Pulmonary artery endothelial cell (primary cell): ENCODE measurements around the gene CDH26. TPM values are rescaled to one million over a fixed set of nuclear protein-coding genes. Genes with fewer than 3 reads are reported as not detected.
"Not testable (repeated sequence)": the region's sequence is repeated elsewhere in the genome, so short reads cannot be mapped to it uniquely, and the experiment has no call there.

Source experiments
- DNase-seq: peaks from one replicate; pipeline ENCODE4 v3.0.0-alpha.2; 2011; ENCODE audit warnings: low read depth, low spot score
- total RNA-seq: library from RNA; depleted of rRNA; stranded (reverse); fragments of >200 nt; gene quantifications from 2 replicates; pipeline ENCODE4 v1.2.3, GENCODE V29; 2014

CDH26 gene
- total RNA-seq, 1 donor from 2014 or later, result 0.07 TPM

DNA sequence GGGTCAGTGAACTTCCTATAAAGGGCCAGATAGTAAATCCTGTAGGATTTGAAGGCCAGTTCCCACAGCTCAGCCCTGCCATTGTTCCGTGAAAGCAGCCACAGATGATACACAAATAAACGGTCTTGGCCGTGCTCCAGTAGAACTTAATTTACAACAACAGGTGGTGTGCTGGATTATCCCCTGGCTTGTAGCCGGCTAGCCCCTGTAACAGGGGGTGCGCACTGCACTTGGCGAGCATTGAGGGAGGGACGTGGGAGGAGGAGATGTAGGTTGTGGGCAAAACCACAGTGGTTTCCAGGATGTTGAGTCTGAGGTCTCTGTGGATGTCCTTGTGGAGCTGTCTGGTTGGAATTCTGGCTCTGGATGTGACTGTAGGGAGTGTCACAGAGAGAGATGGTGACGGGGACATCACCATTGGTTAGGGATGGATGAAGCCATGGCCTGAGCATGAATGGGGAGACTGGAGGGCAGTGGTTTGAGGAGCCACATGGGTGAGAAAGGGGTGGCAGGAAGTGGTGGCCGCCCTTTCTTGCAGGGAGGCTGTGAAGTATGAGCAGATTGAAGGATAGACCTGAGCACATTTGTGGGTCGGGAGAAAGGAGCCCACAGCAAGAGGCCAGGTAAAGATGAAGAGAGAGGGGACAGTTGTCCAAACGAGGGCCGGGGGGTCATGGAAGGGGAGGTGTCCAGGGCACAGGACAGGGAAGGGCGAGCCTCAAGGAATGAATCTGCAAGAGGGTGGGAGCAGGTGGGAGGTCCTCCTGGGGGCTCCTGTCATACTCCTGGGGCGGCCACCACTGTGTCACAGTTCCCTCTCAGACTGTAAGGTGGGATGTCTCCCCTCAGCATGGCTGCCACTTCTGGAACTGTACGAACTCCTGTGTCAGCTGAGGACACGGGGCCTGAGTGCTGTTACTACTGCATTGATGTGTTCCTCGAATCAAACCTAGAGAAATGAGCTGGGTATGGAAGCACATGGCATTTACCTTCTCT lies 53.6 kb downstream of the CDH26 start:
- DNase-seq, result no peak

DNA sequence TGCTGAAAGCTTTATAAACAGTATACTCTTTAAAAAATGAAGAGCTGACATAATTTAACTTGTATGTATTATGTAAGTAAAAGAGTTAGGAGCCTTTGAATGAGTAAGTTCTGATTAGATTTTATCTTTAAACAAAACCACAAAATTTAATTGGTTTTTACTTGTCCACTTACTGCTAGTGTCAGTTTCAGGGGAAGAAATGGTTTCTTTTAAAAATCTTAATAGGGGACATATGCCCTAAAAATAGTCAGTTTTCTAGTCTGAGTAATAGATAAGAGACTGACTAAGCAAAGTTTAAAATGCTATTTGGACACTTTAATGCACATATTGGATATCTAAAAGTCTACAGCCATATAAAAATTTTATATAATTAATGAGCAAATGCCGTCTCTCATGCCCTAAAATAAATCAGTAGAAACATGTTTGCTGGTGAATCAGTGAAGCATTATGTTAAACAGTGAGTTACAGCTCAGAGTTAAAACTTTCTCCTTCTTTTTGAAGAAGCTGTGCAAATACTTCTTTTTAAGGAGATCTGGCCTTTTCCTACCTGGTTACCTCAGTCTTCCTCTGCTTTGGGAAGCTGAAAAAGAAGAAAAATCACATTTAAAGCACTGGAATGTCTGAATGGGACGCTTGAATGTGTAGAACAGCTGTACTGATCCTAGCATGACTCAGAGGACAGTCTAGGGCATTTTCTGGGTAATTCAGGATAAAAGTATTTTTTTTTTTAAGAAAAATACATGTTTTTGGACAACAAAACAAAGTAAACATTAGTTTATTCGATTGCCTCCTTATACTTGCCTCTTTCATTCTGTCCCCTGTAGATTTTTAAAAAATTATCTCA lies 55.3 kb downstream of the CDH26 start:
- DNase-seq, result no peak

DNA sequence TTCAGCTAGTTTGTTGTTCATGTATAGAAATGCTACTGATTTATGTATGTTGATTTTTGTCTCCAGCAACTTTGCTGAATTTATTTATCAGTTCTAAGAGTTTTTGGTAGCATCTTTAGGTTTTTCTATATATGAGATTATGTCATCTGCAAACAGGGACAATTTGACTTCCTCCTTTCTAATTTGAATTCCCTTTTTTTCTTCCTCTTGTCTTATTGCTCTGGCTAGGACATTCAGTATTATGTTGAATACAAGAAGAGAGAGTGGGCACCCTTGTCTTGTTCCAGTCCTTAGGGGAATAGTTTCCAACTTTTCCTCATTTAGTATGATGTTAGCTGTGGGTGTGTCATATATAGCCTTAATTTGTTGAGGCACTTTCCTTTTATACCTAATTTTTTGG lies 58.2 kb downstream of the CDH26 start:
- no peak for DNase-seq

DNA sequence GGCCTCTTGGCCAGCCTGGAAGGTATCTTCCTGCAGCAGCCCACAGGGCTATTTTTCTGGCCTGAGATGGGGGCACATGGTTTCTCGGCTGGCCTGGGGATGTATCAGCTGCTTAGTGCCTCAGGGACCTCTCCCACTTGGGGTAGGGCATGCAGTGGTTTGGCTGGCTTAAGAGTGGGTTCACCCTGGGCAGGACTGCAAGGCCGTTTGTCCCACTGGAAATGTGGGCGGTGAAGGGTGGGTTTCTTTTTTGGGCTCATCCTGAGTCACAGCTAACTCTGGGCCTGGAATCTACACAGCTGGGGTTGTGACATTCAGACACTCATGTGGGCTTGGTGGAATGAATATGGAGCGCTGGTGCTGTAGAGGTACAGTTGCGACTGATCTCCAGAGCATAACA lies 62.0 kb downstream of the CDH26 start:
- DNase-seq, result no peak

DNA sequence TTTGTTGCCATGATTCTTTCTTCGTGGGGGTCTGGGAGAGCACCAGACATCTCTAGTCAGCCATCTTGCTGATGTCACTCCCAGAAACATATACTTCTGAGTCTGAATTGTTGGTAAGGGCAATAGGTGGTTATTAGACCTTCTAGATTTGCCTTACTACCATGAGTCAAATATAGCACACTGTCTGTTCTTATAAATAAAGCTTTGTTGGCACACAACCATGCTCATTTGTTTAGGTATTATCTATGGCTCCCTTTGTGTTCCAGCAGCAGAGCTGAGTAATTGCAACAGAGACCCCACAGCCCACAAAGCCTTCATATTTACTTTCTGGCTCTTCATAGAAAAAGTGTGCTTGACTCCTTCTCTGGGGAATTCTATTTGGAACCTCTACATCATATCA lies 62.9 kb downstream of the CDH26 start:
- DNase-seq, result no peak

DNA sequence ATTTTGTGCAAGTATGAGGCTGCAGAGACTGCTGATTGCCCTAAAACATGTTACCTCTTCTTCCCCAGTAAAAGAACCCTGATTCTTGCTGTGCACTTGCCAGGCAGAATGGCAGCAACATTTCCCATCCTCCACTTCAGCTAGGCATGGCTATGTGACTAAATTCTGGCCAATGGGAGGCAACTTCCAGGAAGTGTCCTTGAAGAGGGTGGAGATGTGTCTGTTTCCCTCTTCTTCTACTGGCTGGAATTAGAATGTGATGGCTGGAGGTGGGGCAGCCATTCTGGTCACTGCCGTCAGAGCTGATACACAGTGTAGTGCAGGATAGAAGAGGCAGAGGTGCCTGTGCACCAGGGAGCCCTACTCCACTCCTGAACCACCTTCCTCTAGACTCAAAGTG lies 64.6 kb downstream of the CDH26 start:
- no peak for DNase-seq

DNA sequence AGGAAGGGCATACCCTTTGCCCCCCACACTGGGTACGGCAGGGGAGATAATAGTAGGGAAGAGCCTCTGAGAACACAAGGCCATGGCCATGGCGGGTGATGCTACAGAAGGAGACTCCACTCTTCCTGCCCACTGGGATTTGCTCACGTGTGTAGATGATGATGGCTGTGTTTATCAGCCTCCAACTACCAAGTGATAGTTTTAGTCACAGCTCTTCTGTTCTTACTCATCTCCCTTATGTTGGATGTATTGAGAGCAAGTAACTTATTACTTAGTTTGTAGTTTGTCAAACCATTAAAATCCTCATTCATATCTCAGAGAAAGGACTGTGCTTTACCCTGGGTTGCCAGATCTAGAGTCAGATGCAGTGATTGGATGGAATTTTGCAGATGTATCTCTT lies 66.0 kb downstream of the CDH26 start:
- no peak for DNase-seq

DNA sequence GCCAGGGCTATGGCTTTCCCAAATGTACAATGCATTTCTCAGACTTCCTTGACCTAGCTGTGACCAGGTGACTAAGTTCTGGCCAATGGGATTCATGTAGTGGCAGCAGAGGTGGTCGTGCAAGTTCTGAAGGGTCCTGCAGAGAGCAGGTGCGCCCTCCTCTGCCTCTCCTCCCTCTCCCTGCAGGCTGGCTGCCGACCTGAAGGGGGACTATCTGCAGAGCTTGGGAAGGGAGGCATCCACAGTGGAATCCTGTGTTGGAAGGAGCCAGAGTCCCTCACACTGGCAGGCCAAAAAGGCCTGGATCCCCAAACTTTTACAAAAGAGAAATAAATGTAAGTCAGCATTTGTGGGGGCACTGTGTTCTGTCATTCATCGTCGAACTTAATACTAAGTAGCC lies 66.6 kb downstream of the CDH26 start:
- DNase-seq, result no peak

DNA sequence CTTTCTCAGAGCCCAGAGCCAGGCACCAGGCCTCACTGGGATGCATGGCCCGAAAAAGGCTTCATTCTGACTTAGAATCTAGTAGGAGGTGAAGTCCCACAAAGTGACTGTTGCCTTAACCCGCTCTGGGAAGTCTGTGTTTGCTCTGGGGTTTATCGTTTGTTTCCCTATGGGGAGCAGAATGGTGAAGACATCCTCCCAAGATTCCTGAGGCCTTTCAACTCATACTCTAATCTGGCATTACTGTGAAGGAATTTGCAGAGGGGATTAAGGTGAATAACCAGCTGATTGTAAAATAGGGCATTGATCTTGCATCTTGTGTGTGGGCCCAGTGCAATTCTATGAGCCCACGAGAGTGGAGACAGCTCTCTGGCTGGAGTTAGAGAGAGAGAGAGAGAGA lies 67.8 kb downstream of the CDH26 start:
- no peak for DNase-seq

DNA sequence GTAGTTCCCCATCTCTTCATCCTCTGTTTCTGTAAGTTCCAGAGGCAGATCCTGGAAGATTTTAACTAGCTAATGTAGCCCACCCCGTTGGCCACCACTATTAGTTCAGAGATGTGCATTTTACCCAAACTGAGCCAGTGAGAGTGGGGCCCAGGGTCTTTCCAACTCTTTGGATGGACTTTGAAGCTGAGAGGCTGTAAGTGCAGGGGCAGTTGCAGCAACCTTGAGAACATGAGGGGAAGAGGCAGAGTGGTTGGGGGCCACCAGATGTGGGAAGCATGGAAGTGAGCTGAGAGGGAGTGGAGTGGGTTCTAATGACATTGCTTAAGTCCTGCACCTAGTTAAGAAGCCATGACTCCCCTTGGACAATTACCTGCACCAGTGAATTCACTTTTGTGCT lies 72.2 kb downstream of the CDH26 start:
- no peak for DNase-seq

DNA sequence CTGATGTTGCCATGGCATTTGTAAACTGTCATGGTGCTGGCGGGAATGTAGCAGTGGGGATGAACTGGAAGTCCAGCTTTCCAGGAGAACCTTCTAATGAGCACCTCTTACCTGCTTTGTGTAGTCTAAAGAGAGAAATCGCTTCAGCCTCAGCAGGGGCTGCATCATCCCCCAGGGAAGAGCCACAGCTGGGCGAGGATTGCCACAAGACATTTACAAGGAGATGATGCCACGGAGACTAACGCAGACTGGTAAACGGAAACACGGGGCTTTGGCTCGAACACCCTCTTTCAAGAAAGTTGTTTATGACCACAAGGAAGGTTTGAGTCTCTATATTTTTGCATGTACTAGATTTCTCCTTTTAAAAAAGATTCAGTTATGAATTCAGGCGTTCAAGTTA lies 72.9 kb downstream of the CDH26 start:
- no peak for DNase-seq

DNA sequence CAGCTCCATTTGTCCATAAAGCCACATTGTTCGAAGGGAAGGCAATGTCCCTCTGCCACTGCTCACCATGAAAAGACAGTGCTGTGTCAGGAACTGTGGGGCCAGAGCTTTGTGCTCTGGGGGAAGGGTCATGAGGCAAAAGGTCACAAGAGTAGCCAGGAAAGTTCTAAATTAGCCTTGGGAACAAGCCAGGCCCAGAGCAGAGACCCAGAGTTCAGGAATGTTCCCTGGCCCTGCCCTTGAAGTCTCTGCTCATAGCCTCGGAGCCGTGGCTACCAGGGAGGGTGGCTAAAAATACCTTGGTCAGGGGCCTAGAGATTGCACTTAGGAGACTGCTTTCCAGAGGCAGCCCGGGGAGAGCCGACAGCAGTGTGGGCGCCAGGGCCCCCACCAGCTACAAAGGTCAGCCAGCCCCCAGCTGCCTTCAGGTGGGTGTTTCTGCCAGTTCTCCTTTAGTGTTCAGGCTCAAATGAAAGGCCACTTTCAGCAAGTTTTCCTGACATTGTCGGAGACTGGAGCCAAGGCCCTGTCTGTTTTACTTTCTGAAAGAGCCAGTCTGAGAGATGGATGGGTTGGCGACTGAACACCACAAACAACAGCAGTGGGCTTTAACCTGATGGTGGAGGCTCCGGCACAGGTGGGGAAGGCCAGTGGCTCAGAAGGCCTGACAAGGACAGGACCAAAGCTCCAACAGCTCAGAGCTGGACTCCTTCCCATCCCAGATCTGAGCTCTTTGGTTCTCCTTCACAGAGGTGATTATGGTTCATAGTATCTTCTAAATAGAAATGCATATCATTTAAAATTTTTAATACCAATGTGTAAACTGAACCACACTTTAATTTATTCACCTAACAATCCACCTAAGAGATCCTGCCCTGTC lies 76.2 kb downstream of the CDH26 start:
- DNase-seq, result no peak

DNA sequence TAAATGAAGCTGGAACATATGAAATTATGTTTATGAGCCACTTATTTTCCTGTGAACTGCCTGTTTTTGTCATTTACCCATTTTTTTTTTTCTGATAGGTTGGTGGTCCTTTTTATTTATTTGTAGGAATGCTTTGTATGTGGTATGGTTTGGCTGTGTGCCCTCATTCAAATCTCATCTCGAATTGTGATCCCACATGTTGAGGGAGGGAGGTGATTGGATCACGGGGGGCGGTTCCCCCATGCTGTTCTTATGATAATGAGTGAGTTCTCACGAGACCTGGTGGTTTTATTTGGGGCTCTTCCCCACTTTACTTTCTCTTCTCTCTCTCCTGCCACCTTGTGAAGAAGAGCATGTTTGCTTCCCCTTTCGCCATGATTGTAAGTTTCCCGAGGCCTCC lies 77.3 kb downstream of the CDH26 start:
- no peak for DNase-seq

DNA sequence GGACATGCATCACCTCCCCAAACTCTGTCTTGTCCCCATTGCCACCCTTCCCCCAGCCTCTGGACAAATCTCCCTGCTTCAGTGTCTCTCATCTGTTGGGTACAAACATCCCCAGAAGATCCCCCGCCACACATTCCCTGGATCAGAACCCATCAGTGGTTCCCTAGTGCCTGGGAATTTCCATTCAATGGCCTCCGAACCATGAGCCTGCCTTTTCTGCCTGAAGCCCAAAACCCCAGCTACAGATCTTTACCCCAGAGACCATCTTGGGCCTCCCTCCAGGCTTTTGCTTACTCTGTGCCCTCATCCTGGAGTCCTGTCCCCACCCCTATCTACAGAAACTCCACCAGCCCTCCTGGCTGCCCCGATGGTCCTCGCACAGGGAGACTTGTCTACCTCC lies 78.1 kb downstream of the CDH26 start:
- no peak for DNase-seq

DNA sequence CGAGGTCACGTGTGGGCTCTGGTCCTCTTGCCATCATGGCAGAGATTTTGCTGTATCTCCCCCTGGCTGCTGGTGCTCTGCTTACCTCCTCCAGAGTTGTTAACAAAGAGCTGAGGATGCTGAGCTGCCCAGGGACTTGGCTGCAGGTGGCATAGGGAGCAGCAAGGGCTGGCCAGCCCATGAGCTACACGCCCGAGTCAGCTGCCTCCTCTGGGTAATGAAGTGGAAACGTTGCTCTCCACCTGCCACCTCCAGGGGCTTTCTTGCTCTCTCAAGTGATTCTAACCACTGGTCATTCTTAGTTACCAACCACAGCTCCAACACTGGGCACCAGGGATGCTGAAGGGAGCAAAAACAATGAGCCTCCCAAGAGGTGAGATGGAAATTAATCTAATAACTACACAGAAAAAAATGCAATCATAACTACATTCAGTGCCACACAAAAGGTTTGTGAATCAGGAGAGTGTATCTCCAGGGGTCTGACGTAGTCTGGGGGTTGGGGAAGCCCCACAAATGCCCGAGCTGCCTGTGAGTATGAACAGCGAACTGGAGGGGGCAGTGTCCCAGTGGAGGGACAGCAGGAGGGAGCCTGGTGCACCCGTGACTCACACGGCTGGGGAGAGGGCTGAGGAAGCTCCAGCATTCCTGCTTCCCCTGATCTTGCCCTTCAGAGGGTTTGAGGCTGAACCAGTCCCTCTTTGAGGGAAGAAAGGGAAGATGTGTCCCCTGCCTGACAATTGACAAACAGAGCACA lies 78.7 kb downstream of the CDH26 start:
- no peak for DNase-seq

DNA sequence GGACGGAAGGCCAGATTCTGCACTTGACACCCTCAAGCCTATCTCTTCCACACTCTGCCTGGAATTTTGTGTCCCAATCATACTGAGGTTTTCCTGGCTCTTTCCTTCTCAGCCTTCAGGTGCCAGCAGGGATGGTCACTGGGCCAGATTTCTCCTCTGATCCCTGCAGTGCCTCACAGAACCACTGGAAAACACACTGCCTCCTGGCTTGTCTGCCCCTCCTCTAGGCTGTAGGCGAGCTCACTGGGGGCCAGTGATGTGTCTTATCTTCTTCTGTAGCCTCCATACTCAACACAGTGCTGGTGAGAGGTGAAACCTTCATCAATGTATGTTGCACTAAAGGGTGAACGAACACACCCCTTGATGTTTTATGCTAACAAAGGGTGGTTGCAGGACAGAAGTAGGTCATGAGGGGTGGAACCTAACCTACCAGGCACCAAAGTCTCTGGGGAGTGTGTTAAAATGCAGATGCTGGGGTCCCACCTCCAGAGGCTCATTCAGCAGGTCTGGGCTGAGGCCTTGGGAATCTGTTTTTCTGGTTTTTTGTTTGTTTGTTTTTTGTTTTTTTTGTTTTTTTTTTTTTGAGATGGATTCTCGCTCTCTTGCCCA lies 80.3 kb downstream of the CDH26 start:
- no peak for DNase-seq

DNA sequence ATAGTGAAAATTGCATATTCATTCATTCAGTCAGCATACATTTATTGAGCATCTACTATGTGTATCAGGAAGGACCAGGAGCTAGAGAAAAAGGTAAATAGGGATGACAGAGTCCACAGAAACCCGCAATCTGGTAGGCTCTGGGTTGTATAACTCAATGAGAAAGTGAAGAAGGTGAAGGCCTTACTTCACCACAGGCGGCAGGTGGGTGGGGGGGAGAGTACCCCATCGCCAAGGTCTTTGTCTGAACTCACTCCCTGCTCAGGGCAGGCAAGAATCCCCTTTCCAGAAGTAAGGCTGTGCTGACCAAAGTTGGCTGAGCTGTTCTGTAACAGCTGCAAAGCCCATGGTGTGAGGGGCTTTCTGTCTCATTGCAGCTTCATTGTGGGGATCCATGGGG lies 81.3 kb downstream of the CDH26 start:
- no peak for DNase-seq

DNA sequence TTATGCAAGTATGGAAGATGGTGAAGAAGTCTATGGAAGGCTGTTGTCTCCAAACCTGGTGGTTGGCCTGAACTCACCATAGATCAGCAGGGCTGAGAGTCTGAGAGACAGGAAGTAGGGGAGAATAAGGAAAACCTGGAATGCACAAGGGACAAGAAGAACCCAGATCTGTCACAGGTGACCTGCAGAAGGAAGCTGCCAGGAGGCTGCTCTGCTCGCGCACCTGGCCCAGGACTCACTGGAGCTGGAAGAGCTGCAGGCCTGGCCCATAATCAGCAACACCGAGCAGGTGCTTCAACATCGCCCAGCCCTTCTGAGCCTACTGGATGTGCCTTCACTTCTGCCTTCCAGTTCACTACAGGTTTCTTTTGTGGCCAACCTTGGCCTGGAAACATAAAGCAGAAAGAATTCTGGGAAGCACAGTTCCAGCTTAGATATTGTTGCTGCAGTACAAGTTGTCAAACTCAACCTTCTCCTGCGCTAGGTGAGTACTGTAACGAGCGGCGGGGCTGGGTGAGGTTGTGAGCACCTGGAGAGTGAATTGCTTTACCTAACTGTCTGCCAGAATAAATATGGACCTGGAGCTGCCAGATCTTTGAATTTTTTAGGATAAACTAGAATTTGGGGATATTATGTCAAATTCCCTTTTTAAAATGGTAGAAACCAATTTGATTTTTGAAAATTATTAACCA lies 82.4 kb downstream of the CDH26 start:
- DNase-seq, result no peak

DNA sequence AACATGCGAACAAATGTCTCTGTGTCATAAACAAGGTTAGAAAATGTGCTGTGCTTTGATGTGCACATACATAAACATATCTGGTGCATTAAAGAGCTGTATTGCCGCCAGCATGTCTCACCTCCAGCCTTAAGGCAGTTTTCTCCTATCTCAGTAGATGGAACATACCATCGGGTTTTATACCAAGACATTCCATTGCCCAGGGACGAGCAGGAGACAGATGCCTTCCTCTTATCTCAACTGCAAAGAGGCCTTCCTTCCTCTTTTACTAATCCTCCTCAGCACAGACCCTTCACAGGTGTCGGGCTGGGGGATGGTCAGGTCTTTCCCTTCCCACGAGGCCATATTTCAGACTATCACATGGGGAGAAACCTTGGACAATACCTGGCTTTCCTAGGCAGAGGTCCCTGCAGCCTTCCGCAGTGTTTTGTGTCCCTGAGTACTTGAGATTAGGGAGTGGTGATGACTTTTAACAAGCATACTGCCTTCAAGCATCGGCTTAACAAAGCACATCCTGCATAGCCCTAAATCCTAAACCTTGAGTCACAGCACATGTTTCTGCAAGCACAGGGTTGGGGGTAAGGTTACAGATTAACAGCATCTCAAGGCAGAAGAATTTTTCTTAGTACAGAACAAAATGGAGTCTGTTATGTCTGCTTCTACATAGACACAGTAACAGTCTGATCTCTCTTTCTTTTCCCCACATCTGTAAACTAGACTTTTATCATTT lies 83.4 kb downstream of the CDH26 start:
- DNase-seq, result not testable (repeated sequence)
